GM21737 (cell line): ENCODE data around the gene RAD17.
"Not testable (repeated sequence)": the region's sequence is repeated elsewhere in the genome, so short reads cannot be mapped to it uniquely, and the experiment has no call there.

Source experiments
- ATAC-seq: cut with Tn5 transposase; IDR thresholded peaks from one replicate; pipeline ENCODE4 v1.9.1; 2021; ENCODE audit warnings: mild to moderate bottlenecking, moderate library complexity; ENCODE audit not compliant: unreplicated experiment

The RAD17 gene, protein sequence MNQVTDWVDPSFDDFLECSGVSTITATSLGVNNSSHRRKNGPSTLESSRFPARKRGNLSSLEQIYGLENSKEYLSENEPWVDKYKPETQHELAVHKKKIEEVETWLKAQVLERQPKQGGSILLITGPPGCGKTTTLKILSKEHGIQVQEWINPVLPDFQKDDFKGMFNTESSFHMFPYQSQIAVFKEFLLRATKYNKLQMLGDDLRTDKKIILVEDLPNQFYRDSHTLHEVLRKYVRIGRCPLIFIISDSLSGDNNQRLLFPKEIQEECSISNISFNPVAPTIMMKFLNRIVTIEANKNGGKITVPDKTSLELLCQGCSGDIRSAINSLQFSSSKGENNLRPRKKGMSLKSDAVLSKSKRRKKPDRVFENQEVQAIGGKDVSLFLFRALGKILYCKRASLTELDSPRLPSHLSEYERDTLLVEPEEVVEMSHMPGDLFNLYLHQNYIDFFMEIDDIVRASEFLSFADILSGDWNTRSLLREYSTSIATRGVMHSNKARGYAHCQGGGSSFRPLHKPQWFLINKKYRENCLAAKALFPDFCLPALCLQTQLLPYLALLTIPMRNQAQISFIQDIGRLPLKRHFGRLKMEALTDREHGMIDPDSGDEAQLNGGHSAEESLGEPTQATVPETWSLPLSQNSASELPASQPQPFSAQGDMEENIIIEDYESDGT

GRCh38 chr5:69369340-69370121 lies at the start of gene RAD17, which contains the start of the genes AK6 and TAF9:
RAD17 (plus strand) TSS chr5:69369818; CDS start chr5:69372209, 2,391 bp downstream.
AK6 (minus strand) TSS chr5:69369520; CDS start chr5:69369490, 30 bp downstream.
TAF9 (minus strand) TSS chr5:69369520; CDS start chr5:69365737, 3,783 bp downstream.
- peak; percentile 88 for ATAC-seq

- no peak for ATAC-seq
Measured at GRCh38 chr5:69326365-69326764, 43.3 kb upstream of the RAD17 start.

DNA sequence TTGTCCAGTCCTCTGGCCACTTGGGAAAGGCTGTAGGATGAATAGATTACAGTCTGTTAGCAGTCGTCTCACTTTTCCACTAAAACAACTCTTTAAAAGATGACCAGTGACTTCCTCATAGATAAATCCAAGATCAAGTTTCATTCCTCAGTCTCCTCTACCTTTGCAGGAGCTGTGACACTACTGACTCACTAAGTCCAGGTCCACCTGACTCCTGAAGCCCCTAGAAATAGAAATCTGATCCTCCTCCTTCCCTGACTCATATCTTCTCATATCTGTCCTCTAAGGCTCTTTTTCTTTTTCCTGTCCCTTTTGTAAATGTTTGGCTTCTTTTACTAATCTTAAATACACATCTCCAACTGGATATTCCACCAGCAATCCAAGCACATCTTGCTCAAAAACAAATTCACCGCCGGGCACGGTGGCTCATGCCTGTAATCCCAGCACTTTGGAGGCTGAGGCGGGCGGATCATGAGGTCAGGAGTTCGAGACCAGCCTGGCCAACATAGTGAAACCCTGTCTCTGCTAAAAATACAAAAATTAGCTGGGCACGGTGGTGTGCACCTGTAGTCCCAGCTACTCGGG lies 39.6 kb upstream of the RAD17 start:
- ATAC-seq = no peak

DNA sequence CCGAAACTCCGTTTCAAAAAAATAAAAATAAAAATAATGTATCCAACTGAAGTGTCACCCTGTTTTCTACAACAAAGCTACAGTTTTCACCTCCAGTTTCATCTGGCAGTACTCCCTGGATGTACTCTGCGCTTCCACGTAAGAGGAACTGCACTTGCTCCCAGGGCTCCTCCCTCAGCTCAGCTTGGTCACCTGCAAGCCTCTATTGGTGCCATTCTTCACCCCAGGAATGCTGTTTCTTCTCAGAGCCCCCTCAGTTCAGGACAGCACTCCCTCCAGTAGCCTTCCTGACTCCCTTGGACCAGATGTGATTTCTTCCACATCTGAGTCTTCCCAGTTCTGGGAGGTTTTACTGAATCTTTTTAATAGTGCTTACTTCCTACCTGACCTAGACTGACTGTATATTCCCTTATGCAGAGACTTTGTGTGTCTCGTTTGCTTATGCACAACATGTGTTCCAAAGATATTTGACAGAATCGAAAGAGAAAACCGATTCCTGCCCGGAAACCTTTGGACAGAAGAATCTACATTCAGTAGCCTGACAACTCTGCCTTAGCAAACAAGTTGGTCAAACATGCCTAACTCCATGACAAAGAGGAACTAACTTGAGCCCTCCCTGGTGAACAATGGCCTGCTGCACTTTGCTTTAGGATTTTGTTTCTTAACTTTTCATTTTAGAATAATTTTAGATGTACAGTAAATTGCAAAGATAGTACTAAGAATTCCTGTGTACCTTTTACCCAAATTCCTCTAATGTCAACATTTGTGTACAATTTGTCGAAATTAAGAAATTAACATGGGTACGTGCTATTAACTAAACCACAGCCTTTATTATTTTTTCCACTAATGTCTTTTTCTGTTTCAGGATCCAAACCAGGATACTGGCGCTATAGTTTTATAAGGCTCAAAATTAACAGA lies 37.8 kb upstream of the RAD17 start:
- ATAC-seq = no peak

GRCh38 chr5:69333668-69334315 lies 35.8 kb upstream of the RAD17 start:
- not testable (repeated sequence) for ATAC-seq

- no peak for ATAC-seq
Measured at GRCh38 chr5:69334793-69335268, 34.8 kb upstream of the RAD17 start.

GRCh38 chr5:69335341-69335935 lies 34.2 kb upstream of the RAD17 start:
- no peak for ATAC-seq

- ATAC-seq = no peak
Measured at GRCh38 chr5:69341520-69342161, 28.0 kb upstream of the RAD17 start.

DNA sequence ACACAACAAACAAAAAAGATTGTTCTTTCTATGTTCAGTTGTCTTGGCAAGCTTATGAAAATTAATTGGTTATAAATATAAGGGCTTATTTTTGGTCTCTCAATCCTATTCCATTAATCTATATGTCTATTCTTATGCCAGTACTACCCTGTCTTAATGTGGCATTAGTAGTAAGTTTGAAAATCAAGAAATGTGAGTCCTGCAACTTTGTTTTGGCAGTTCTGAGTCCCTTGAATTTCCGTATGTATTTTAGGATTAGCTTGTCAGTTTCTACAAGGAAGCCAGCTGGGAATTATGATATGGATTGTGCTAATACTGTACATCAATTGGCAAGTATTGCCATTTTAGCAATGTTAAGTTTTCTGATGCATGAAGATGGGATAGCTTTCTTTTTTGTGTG lies 26.5 kb upstream of the RAD17 start:
- no peak for ATAC-seq

- ATAC-seq = no peak
Measured at GRCh38 chr5:69350664-69351063, 19.0 kb upstream of the RAD17 start.

GRCh38 chr5:69359699-69360098 lies 9.9 kb upstream of the RAD17 start:
- ATAC-seq = no peak

GRCh38 chr5:69360442-69360841 lies 9.2 kb upstream of the RAD17 start:
- ATAC-seq = no peak

GRCh38 chr5:69364414-69364813 lies 5.2 kb upstream of the RAD17 start:
- no peak for ATAC-seq

DNA sequence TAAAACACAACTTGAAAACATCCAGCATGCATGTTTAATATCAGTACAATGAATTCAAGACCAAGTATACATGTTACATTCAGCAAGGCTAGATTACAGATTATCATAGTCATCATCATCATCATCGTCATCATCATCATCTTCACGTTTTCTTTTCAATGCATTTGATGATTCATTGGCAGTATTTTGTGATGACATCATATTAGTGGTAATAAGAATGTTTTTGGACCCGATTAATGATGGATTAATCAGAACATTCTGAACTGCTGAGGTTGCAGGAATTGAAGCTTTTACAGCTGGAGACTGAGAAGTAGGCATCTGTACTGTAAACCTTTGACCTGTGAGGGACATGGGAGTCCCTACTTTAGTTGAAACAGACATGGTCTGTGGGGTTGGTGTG lies 4.8 kb upstream of the RAD17 start:
- ATAC-seq = no peak

- ATAC-seq = no peak
Measured at GRCh38 chr5:69367697-69368279, 1.8 kb upstream of the RAD17 start.

GRCh38 chr5:69368458-69369339 lies 919 bp upstream of the RAD17 start:
- ATAC-seq = no peak

GRCh38 chr5:69370335-69370734 lies 717 bp downstream of the RAD17 start:
- ATAC-seq = not testable (repeated sequence)
